GM21717 (cell line): Measurements from ENCODE around the gene RAB27A.
"Not testable (repeated sequence)": the region's sequence is repeated elsewhere in the genome, so short reads cannot be mapped to it uniquely, and the experiment has no call there.

Source experiments
- ATAC-seq: cut with Tn5 transposase; IDR thresholded peaks from one replicate; pipeline ENCODE4 v1.9.1; 2021; ENCODE audit warnings: mild to moderate bottlenecking, moderate library complexity; ENCODE audit not compliant: unreplicated experiment

The RAB27A gene

DNA sequence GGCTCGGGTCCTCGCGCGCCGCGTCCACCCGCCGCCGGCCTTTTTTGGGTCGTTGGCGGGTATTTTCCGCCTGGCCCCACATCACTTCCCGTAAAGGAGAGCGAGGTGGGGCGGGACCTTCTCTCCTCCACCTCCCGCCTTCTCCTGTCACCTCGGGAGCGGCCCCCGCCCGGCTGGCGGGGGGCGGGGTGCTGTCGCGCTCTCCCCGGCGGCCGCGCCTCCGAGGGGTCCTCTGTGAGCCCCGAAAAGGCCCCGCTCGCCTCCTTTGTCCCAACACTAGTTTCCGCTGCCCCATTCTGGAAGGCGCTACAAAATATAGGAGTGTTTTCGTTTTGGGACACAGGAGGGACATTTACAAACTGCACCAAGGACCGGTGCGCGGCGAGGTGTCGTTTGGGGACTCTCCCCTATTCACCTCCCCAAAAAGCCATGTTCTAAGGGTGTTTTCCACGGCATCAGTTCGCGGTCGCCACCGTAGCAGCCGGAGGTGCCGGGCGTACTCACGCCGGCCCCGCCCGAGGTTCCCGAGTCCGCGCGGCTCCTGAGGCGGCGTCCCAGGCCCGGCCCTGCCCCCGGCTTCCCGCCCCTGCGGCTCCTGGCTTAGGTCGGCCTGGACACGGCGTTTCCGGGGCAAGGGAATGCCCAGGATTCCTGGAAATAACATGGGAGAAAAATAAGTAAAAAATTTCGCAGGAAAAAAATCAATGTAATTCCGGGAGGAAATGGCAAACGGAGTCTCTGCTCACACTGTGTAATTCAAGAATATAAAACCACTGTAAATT is at the start of gene RAB27A:
TSS of gene RAB27A (minus strand) at position 68 of the 782 bp plus-strand sequence. CDS start 54,879 bp downstream, outside the sequence.
- peak; percentile 67 for ATAC-seq

DNA sequence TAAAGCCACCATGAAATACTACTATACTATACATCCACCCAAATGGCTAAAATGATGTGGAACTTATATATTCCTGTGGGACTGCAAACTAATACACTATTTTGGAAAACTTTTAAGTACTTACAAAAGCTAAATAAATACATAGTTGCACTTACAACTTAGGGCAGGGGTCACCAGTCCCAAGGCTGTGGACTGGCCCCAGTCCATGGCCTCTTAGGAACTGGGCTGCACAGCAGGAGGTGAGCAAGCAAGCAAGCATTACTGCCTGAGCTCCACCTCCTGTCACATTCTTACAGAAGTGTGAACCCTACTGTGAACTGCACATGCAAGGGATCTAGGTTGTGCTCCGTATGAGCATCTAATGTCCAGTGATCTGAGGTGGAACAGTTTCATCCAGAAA is 47.5 kb upstream of the RAB27A start:
- ATAC-seq: no peak

DNA sequence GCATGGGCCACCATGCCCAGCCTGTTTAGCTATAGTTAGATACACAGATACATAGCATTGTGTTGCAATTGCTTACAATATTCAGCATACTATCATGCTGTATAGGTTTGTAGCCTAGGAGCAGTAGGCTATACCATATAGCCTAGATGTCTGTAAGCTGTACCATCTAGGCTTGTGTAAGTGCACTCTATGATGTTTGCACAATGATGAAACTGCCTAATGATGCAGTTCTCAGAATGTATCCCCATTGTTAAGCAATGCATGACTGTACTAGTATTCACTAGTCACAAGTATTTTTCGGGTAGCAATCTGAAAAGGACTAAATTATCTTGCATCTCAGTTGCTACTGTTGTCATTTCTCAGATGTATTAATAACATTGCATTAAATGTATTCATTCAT is 45.4 kb upstream of the RAB27A start:
- ATAC-seq: no peak

DNA sequence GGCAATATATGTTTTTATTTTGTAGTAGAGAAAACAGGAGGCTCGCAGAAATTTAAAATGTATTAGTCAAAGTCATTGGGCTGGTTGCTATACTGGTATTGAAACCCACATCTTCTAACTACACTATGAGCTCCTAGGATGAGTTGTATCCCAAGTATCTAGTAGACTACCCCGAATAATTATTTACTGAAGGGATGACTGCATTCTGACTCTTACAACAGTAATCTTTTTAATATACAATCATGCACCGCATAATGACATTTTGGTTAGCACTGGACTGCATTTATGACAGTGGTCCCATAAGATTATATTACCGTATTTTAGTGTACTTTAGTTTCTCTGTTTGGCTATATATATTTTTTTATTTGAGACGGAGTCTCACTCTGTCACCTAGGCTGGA is 44.8 kb upstream of the RAB27A start:
- no peak for ATAC-seq

DNA sequence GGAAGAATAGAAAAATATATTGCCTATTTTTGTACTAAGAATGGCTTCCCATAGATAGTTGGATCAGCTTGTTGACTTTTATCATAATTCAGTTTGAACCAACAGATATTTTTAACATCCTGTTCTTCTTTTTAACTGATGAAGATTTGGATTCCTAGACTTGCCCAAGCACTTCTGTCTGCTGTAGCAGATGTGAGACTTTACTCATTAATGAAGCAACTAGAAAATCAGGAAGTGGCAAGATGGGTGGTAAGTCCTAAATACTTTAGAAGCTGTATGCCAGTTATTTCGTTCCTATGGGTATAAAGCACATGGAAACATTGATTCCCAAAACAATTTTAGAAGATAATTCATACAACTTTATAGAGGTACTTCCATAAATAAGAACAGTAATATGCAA is 37.8 kb upstream of the RAB27A start:
- ATAC-seq: no peak

DNA sequence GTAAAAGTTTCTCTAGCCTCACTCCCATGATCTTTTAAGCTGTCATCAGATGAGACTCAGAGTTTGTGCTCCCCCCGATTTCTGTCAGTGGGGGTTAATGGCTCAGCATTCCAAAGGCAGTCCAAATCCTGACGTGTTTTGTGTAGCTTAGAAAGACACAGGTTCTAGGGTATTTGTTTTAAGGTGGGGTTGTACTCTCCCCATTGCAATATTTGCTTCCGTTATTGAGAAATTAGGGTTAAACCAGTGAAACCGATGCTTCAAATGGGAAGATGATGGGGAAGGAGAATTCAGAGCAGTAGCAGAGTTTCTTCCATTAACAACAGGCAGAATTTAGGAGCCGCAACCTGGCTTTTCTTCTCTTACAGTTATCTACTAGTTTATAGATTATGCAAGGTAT is 32.9 kb upstream of the RAB27A start:
- ATAC-seq: no peak

DNA sequence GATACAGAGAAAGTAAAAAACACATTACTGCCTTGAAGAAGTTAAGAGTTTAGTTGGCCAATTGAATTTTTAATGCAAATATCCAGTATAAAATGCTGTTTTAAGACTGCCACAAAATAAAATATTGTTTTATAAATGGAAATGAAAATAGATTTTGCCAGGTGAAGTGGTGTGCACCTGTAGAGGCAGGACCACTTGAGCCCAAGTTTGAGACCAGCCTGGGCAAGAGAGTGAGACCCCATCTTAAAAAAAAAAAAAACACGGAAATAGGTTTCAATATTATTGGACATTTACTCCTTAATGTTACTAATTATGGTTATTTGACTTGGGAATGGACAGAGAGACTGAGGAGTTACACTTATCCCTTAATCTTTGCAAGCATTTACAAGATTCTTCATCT is 31.4 kb upstream of the RAB27A start:
- no peak for ATAC-seq

DNA sequence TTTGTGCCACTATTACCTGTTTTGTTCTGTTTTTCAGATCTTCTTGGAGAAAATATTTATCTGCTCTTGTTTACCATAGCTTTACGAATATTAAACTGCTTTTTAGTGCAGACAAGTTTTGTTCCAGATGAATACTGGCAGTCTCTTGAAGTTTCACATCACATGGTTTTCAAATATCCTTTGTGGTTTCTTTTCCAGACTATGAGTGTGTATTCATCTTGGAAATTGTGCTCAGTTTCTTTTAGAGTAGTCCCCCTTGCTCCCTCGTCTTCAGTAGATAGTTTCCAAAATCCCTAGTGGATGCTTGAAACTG is 30.6 kb upstream of the RAB27A start:
- no peak for ATAC-seq

DNA sequence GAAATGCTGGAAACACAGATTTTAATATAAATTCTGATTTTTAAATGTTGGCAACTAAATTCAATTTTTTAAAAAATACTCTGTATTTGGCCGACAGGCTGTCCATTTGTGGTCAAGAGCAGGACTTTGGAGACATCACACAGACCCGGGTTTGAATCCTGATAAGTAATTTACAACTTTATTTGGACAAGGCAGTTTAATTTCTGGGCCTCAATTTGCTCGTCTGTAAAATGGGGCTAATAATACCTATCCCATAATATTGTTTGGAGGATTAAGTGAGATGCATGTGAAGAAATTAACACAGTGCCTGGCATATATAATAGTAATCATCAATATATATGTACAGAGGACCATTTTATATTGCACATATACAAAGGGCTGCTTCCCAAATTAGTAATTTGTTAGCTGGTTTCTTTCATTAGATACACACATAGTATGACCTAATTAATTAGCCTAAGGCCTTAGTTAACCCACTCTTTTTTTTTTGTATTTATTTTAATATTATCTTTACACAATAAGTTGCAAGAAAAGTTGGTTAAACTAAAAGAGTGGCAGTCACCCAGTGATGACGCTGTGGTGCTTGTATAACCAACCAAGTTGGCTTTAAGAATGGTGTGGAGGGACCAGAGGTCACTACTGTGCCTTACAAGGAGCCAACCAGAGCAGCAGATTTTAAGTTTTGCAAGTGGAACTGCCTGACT is 30.1 kb upstream of the RAB27A start:
- no peak for ATAC-seq

DNA sequence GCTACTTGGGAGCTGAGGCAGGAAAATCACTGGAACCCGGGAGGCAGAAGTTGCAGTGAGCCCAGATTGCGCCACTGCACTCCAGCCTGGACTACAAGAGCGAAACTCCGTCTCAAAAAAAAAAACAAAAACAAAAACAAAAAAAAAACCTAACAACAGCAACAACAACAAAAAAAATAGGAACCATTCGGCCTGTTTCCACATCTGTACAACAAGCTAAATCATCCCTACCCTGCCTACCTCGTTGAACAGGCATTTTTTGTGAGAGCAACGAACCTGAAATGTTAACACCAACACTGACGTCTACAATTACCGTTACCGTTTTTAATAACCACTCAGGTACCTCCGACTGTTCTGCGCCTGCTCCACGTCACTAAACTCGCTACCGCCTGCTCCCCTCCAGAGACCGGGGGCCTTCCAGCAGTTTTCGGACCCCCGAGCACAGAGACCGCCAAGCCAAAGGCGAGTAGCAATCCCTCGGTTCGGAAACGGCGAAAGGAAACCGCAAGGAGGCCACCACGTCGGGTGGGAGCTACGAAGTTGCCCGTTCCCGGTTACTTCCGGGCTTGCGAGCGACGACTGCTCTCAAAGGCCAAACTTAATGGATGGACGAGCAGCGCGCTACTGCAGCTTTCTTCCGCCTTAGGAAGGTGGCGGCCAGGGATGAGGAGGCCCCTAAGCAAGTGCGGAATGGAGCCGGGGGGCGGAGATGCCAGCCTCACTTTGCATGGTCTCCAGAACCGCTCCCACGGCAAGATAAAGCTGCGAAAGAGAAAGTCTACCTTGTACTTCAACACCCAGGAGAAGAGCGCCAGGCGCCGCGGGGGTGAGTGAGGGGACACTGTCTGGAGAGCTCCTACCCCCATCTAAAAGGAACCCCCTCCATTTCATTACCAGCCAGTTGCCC is 29.2 kb upstream of the RAB27A start, which contains the start of the genes PIGB and PIGBOS1:
TSS of gene PIGB (plus strand) at position 635 of the 907 bp plus-strand sequence. CDS start at position 664, 29 bp downstream.
TSS of gene PIGBOS1 (minus strand) at position 536 of the 907 bp plus-strand sequence. CDS start 1,331 bp downstream, outside the sequence.
- peak; percentile 95 for ATAC-seq

DNA sequence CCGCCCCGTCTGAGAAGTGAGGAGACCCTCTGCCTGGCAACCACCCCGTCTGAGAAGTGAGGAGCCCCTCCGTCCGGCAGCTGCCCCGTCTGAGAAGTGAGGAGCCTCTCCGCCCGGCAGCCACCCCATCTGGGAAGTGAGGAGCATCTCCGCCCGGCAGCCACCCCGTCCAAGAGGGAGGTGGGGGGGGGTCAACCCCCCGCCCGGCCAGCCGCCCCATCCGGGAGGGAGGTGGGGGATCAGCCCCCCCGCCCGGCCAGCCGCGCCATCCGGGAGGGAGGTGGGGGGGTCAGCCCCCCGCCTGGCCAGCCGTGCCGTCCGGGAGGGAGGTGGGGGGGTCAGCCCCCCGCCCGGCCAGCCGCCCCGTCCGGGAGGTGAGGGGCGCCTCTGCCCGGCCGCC is 13.2 kb upstream of the RAB27A start:
- ATAC-seq: not testable (repeated sequence)

DNA sequence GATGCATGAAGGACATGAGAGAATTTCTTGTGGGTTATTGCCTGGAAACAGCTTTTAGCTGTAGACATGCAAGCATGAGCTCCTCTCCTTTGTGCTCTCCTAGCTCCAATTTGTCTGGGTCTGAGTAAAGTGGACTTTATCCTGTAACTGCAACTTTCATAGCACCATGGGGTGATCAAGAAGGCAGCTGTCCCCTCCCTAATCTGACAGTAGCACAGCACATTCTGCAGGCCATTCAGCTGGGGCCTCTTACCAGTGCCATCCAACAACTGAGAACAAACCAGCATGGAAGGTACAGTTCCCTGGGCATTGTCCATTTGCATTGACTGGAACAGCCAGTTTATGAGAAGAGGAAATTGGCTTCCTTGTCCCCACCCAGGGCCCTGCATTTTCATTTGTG is 7.7 kb upstream of the RAB27A start:
- no peak for ATAC-seq

DNA sequence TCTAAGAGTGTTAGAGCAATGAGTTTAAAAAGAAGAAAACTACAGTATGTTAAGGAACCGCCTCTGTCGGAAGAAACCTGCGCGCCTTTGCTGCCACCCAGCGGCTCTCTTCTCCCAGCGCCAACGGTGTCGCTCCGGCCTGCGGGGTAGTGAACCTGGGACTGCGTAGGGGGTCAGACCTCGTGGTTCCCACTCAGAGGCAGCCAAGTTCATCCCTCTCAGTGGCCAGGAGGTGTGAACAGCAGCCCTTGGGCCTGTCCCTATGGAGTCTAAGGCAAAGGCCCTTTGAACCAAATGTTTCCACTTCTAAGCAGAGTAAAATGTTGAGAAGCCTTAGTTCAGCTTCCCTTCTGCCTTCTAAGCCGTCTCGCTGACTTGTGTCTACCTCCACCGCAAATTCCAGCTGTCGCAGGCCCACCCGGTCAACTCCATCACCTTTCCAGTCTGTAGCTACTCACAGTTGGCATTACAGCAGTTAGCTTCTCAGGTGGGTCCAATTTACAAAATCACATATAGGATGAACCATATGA is 980 bp upstream of the RAB27A start:
- ATAC-seq: peak; percentile 73

DNA sequence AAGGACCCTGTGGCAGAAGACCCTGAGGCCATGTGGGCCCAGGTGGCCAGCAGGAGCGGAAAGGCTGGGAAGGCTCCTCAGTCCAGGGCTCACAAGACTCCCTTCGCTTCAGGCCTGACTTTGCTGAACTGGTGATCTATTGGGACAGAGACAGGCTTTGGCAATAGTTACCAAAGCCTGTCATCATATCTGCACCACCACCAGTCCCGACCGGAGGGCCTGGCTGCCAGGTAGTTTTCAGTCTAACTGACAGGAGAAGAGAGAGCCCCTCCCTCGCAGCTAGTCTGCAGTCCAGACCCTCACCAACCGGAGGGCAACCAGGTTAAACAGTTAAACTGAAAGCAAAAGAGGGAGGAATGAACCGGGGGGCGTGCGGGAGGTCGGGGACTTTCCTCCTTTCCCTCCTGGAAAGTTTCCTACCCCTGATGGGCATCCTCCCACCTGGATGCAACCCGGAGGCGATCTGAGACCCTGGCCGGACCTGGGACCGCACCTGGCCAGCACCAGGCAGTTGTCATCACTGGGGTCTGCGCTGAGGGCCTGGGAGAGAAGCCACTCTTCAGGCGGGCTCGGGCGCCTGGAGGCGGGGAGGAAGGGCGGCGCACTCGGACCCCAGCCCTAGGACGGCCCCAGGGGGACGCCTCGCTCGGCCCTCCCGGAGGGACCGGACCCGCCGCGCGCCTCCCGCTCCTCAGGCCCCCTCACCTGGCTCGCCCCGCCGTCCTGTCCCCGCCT is 435 bp downstream of the RAB27A start:
- ATAC-seq: peak; percentile 31

DNA sequence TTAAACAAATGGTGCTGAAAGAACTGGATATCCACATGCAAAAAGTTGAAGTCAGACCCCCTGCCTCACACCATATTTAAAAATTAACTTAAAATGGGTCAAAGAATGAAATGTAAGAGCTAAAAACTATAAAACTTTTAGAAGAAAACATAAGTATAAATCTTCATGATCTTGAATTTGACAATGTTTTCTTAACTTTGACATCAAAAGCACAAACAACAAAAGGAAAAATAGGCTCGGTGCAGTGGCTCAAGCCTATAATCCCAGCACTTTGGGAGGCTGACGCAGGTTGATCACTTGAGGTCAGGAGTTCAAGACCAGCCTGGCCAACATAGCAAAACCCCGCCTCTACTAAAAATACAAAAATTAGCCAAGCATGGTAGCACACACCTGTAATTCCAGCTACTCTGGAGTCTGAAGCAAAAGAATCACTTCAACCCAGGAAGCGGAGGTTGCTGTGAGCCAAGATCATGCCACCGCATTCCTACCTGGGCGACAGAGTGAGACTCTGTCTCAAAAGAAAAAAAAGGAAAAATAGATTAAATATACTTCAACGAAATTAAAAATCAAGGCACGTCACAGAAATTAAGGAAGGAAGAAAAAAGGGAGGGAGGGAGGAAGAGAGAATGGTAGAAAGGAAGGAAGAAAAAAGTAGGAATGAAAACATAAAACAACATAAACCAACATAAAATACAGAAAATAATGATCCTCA is 1.5 kb downstream of the RAB27A start:
- no peak for ATAC-seq

DNA sequence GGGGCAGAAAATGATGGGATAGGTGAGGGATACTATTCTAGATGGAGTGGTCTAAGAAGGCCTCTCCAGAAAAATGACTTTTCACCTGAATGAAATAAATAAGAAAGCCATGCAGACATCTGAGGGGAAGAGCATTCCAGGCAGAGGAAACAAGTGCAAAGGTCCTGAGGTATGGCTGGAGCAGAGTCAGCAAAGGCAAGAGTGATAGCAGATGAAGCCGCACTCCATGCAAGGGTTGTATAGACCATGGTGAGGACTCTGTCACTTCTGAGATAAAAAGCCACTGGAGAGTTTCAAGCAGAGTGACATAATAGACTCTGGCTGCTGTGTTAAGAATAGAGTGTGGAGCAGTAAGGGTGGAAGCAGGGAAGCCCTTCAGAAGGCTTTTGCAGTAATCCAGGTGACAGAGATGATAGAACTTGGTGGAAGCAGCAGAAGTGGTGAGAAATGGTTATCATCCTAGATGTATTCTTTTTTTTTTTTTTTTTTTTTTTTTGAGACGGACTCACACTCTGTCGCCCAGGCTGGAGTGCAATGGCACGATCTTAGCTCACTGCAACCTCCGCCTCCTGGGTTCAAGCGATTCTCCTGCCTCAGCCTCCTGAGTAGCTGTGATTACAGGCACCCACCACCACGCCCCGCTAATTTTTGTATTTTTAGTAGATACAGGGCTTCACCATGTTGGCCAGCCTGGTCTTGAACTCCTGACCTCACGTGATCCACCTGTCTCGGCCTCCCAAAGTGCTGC is 3.0 kb downstream of the RAB27A start:
- ATAC-seq: not testable (repeated sequence)

DNA sequence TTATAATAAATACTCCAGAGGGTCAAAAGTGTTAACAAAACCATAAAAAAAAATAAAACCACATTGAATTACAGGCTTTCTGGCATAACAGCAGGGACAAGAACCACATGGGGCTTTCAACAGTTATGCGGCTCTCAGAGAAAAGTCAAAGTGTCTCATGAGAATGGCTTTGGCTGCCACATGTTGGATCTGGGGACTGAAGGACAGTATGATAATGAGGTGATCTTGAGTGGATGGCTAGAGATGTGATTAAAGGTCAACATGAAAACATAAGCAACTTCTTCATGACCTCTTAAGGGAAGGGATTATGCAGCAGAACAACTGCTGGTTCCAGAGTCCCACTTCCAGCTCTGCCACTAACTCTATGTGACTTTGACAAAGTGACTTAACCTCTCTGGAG is 5.2 kb downstream of the RAB27A start:
- no peak for ATAC-seq

DNA sequence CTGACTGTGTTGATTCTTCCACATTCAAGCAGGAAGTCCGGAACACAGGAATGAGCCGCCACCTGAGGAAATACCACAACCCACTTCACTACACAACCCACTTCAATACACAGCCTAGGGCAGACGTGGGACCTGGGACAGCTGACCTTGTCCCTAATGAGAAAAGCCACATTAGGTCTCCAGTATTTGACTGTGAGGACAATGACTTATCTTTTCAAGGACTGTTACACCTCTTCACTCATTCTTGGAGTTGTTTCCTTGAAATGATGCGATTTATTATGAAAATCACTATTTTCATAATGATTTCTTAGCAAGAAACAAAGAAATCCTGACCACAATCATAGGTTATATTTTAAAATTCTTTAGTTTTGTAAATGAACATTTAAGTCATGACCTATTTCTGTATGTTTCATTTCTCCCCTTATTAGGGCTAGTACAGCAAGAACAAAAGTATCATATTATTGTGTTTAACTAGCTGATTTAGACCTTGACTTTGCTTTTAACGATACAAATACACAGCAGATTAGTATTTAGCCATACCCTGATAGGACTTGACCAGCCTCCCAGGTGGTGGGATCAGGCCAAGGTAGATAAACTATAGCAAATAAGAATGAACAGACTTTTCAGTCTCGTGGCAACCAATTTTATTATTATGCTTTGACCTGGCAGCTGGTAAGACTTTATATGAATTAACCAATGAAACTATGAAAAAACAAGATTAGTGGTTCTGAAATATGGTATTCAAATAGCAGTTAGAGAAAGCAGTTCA is 6.0 kb downstream of the RAB27A start:
- no peak for ATAC-seq
